Peyer's patch (tissue), 4 donors: Measurements from ENCODE around the gene LRP2BP.

Source experiments
- POLR2A ChIP-seq, 2 donors: fragments of 450-650 bp; IDR thresholded peaks; one replicate each; pipeline ENCODE4 v1.5.1; 2017; ENCODE audit warnings: antibody characterized with exemption in 2 of 2, mild to moderate bottlenecking in 2 of 2, moderate library complexity in 2 of 2
- TF ChIP-seq, protein P1 (sequence below), 6 experiments: fragments of 450-650 bp in 4 of 6; fragments of 200-600 bp in 2 of 6; sonication (generic) in 1 of 6; IDR thresholded peaks; one replicate each; pipeline ENCODE4 v1.5.1; 2017 to 2019; ENCODE audit warnings: antibody characterized with exemption in 6 of 6, mild to moderate bottlenecking in 3 of 6, moderate library complexity in 1 of 6

DNA sequence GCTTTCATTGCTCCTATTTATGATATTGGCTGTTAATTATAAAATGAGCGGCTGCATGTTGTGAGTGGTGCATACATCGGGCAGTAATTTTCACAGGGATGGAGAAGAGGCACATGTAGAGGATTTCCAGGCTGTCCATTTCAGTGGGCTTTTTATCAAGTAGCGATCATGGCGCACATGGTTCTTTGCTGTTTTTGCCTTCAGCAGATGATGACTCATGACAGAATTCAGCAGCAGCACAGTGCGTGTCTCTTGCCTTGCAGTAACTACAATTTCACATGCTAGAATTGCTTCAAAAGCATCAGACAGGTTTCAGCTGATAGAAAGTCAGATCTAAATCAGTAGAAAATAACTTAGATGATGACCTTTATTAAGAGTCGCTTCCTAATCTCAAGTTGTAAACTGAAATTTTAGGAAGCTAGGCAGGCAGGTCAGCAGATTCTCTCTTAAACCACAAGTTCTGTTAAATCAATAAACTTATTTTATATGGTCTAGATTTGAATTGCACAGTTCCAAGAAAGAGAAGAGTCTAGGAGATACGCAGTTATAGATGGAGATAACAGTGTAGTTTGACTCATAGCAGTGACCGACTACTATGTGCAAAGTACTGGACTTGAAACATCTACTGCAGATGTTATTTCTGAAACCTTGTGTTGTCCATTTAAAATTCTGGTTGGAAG lies 35.8 kb downstream of the LRP2BP start:
- TF ChIP-seq, protein P1, sequence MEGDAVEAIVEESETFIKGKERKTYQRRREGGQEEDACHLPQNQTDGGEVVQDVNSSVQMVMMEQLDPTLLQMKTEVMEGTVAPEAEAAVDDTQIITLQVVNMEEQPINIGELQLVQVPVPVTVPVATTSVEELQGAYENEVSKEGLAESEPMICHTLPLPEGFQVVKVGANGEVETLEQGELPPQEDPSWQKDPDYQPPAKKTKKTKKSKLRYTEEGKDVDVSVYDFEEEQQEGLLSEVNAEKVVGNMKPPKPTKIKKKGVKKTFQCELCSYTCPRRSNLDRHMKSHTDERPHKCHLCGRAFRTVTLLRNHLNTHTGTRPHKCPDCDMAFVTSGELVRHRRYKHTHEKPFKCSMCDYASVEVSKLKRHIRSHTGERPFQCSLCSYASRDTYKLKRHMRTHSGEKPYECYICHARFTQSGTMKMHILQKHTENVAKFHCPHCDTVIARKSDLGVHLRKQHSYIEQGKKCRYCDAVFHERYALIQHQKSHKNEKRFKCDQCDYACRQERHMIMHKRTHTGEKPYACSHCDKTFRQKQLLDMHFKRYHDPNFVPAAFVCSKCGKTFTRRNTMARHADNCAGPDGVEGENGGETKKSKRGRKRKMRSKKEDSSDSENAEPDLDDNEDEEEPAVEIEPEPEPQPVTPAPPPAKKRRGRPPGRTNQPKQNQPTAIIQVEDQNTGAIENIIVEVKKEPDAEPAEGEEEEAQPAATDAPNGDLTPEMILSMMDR (IDR thresholded peaks at IDR 0.05): no peak
- no peak for TF ChIP-seq POLR2A (IDR thresholded peaks at IDR 0.05)
